Activated naive CD4-positive, alpha-beta T cell treated with anti-CD3 and anti-CD28 coated beads, Interleukin-2, amount 10 ng/mL, durations not matched to agents 7 days and 5 days (primary cell): ENCODE results near the gene GAGE12E.
"Not testable (repeated sequence)": the region's sequence is repeated elsewhere in the genome, so short reads cannot be mapped to it uniquely, and the experiment has no call there.

ENCODE experiments used
- CTCF ChIA-PET: fragments of 350-600 bp; sonication (Branson Sonifier 250); formaldehyde crosslinking; loops from one replicate; lab custom pipeline; 2021; ENCODE audit warnings: antibody characterized with exemption; lab: Charles Lee
- DNase-seq: peaks from one replicate; pipeline ENCODE4 v3.0.0-alpha.2; 2020
- H3K27ac Mint-ChIP-seq: one replicate; pipeline ENCODE4 v1.8.0; 2021; ENCODE audit warnings: mild to moderate bottlenecking, moderate library complexity, mixed read lengths
- H3K27me3 Mint-ChIP-seq: one replicate; pipeline ENCODE4 v1.8.0; 2021; ENCODE audit warnings: mild to moderate bottlenecking, mixed read lengths
- H3K36me3 Mint-ChIP-seq: one replicate; pipeline ENCODE4 v1.8.0; 2021; ENCODE audit warnings: mixed read lengths
- H3K4me1 Mint-ChIP-seq: one replicate; pipeline ENCODE4 v1.8.0; 2021; ENCODE audit warnings: mixed read lengths
- H3K4me3 Mint-ChIP-seq: one replicate; pipeline ENCODE4 v1.8.0; 2021; ENCODE audit warnings: mild to moderate bottlenecking, moderate library complexity, mixed read lengths
- H3K9me3 Mint-ChIP-seq: one replicate; pipeline ENCODE4 v1.8.0; 2021; ENCODE audit warnings: mixed read lengths

GAGE12E gene

GRCh38 chrX:49550989-49551388, at the start of gene GAGE12E:
Gene GAGE12E (plus strand): TSS chrX:49551289. CDS start chrX:49552444, 1,155 bp downstream.
- H3K9me3 Mint-ChIP-seq, H3K4me1 Mint-ChIP-seq, H3K27ac Mint-ChIP-seq, CTCF ChIA-PET, H3K36me3 Mint-ChIP-seq, DNase-seq, H3K4me3 Mint-ChIP-seq, H3K27me3 Mint-ChIP-seq: not testable (repeated sequence)

- H3K9me3 Mint-ChIP-seq, H3K27me3 Mint-ChIP-seq, DNase-seq, H3K36me3 Mint-ChIP-seq, H3K27ac Mint-ChIP-seq, H3K4me1 Mint-ChIP-seq, CTCF ChIA-PET, H3K4me3 Mint-ChIP-seq: not testable (repeated sequence)
These were observed 19.2 kb upstream of the GAGE12E start, which contains the start of gene GAGE12C for GRCh38 chrX:49531877-49532276. Gene GAGE12C (plus strand): TSS chrX:49532177. CDS start chrX:49533332, 1,155 bp downstream.

- DNase-seq, CTCF ChIA-PET, H3K4me1 Mint-ChIP-seq, H3K36me3 Mint-ChIP-seq, H3K9me3 Mint-ChIP-seq, H3K4me3 Mint-ChIP-seq, H3K27me3 Mint-ChIP-seq, H3K27ac Mint-ChIP-seq: not testable (repeated sequence)
These were observed 9.7 kb upstream of the GAGE12E start, which contains the start of gene GAGE12D for GRCh38 chrX:49541433-49541832. Gene GAGE12D (plus strand): TSS chrX:49541733. CDS start chrX:49542888, 1,155 bp downstream.

GRCh38 chrX:49560542-49560941, 9.5 kb downstream of the GAGE12E start, which contains the start of gene GAGE12F:
Gene GAGE12F (plus strand): TSS chrX:49560842. CDS start chrX:49561997, 1,155 bp downstream.
- H3K27me3 Mint-ChIP-seq, DNase-seq, H3K4me3 Mint-ChIP-seq, H3K36me3 Mint-ChIP-seq, CTCF ChIA-PET, H3K4me1 Mint-ChIP-seq, H3K27ac Mint-ChIP-seq, H3K9me3 Mint-ChIP-seq: not testable (repeated sequence)

GRCh38 chrX:49568728-49569127, 17.6 kb downstream of the GAGE12E start:
- H3K27ac Mint-ChIP-seq, DNase-seq, H3K4me1 Mint-ChIP-seq, CTCF ChIA-PET, H3K27me3 Mint-ChIP-seq, H3K36me3 Mint-ChIP-seq, H3K9me3 Mint-ChIP-seq, H3K4me3 Mint-ChIP-seq: not testable (repeated sequence)

- H3K27ac Mint-ChIP-seq, H3K27me3 Mint-ChIP-seq, H3K4me3 Mint-ChIP-seq, H3K9me3 Mint-ChIP-seq, CTCF ChIA-PET, H3K36me3 Mint-ChIP-seq, DNase-seq, H3K4me1 Mint-ChIP-seq: not testable (repeated sequence)
These were observed 18.1 kb downstream of the GAGE12E start for GRCh38 chrX:49569152-49569551.

GRCh38 chrX:49570100-49570499, 19.0 kb downstream of the GAGE12E start, which contains the start of gene GAGE12G:
Gene GAGE12G (plus strand): TSS chrX:49570400. CDS start chrX:49571555, 1,155 bp downstream.
- CTCF ChIA-PET, H3K27me3 Mint-ChIP-seq, H3K4me1 Mint-ChIP-seq, H3K9me3 Mint-ChIP-seq, H3K4me3 Mint-ChIP-seq, H3K27ac Mint-ChIP-seq, DNase-seq, H3K36me3 Mint-ChIP-seq: not testable (repeated sequence)

GRCh38 chrX:49579649-49580048, 28.6 kb downstream of the GAGE12E start, which contains the start of gene GAGE12H:
Gene GAGE12H (plus strand): TSS chrX:49579949. CDS start chrX:49581104, 1,155 bp downstream.
- H3K9me3 Mint-ChIP-seq, H3K27ac Mint-ChIP-seq, H3K27me3 Mint-ChIP-seq, DNase-seq, H3K4me1 Mint-ChIP-seq, H3K36me3 Mint-ChIP-seq, CTCF ChIA-PET, H3K4me3 Mint-ChIP-seq: not testable (repeated sequence)

- H3K4me1 Mint-ChIP-seq, H3K36me3 Mint-ChIP-seq, CTCF ChIA-PET, DNase-seq, H3K9me3 Mint-ChIP-seq, H3K4me3 Mint-ChIP-seq, H3K27me3 Mint-ChIP-seq, H3K27ac Mint-ChIP-seq: not testable (repeated sequence)
These were observed 38.1 kb downstream of the GAGE12E start, which contains the start of gene GAGE2A for GRCh38 chrX:49589196-49589595. Gene GAGE2A (plus strand): TSS chrX:49589496. CDS start chrX:49590651, 1,155 bp downstream.

- H3K27ac Mint-ChIP-seq, H3K4me1 Mint-ChIP-seq, H3K9me3 Mint-ChIP-seq, H3K27me3 Mint-ChIP-seq, H3K4me3 Mint-ChIP-seq, H3K36me3 Mint-ChIP-seq, CTCF ChIA-PET: not testable (repeated sequence)
- peak; percentile 19 for DNase-seq
These were observed 38.8 kb downstream of the GAGE12E start for GRCh38 chrX:49589769-49590478.

GRCh38 chrX:49590488-49590887, 39.4 kb downstream of the GAGE12E start:
- not testable (repeated sequence) for H3K4me3 Mint-ChIP-seq

GRCh38 chrX:49598720-49599119, 47.6 kb downstream of the GAGE12E start, which contains the start of gene GAGE1:
Gene GAGE1 (plus strand): TSS chrX:49599020. CDS start chrX:49600175, 1,155 bp downstream.
- H3K9me3 Mint-ChIP-seq, H3K4me3 Mint-ChIP-seq, H3K27me3 Mint-ChIP-seq, H3K36me3 Mint-ChIP-seq, H3K4me1 Mint-ChIP-seq, CTCF ChIA-PET, DNase-seq, H3K27ac Mint-ChIP-seq: not testable (repeated sequence)

More at GRCh38 chrX:49590488-49590887, 39.4 kb downstream of the GAGE12E start:
- H3K4me1 Mint-ChIP-seq, H3K27ac Mint-ChIP-seq, H3K36me3 Mint-ChIP-seq, H3K9me3 Mint-ChIP-seq, CTCF ChIA-PET, DNase-seq, H3K27me3 Mint-ChIP-seq: not testable (repeated sequence)
